NCI-H69 (cell line): ENCODE data around the gene ZNF70.

Source experiments
- DNase-seq: peaks from one replicate; lab custom pipeline; 2025; lab: John Stamatoyannopoulos, UW

The ZNF70 gene

DNA sequence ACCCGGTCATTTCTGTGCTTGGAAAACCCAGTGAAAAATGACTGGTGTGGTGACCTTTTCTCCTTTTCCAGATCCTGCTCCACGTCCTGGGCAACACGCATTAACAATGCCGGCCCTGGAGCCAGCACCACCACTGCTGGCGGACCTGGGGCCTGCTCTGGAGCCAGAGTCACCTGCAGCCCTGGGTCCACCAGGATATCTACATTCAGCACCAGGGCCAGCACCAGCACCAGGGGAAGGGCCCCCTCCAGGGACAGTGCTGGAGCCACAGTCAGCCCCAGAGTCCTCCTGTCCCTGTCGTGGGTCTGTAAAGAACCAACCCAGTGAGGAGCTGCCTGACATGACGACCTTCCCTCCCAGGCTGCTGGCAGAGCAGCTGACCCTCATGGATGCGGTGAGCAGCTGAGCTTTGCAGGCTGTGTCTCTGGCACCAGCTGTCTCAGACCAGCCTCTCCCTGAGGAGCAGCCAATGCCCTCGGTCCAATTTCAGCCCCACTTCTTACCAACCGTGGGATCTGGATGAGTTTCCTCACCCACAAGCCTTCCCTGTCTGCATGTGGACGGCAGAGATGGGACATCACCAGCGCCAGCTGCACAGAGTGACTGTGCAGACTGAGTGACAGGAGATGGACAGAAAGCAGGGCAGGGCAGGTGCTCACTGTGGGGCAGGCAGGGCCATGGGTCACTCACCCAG lies 58.2 kb downstream of the ZNF70 start:
- no peak for DNase-seq

DNA sequence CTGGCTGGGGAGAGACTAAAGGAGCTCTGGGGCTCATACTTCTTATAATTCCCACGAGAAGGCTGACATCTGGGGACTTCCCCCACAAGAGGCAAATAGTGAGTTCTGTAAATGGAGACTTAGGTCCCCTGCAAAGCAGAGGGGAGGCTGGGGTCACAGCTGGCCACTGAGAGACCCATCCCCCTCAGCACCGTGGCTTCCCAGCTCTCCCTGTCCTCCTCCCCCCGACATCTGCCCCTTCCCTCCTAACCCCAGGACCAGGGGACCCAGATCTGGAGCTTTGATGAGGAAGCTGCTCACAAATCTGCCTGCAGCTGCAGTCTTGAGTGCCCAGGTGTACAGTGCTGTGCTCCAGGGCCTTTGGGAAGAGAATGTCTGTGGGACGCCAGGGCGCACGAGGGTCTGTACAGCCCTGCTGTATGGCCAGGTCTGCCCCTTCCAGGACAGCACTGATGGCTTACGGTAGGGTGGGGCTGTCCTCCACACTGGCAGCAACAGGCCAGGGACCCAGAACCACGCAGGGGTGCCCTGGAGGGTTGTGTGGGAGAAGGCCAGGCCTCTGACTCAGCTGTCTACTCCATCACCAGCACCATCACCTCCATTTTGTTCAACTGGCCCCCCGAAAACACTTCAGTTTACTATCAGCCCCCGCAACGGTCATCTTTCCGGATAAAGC lies 59.0 kb downstream of the ZNF70 start:
- DNase-seq: no peak

DNA sequence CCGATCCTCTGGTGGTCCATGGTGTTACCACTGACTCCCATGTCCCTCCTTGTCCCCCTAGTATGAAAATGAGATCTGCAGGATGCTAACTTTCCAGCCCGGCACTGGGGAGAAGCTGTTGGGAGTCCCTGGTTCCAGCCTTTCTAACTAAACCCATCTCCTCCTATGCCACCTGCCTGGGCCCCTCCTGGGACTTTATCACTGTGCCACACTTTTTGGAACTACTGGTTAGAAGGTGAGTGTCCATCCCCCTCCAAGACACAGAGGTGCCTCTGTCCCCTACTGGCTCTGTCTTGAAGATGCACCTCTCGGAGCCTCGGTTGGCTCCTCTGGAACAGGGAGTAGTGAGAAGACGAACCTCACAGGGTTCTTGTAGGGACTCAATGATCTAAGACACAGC lies 60.2 kb downstream of the ZNF70 start, which contains the start of gene RGL4:
TSS of gene RGL4 (plus strand) at position 301 of the 400 bp plus-strand sequence. CDS start 1,018 bp downstream, outside the sequence.
- DNase-seq: no peak

DNA sequence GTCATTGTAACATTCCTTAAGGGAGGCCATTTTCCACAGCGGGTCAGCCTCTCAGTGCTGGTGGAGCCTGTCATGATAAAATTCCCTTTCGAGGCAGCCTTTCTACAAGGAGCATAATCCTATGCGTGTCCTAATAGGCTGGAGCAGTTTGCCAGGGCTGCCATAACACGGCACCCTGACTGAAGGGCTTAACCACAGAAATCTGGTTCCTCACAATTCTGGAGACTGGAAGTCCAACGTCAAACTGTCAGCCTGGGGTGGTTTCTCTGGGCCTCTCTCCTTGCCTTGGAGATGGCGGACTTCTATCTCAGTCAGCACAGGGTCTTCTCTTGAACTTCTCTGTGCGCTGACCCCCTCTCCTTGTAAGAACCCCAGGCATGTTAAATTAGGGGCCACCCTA lies 61.5 kb downstream of the ZNF70 start:
- DNase-seq: no peak
